GM12875 (cell line): Measurements from ENCODE around the gene CYP1A1.

Experiments
- H3K4me3 ChIP-seq: one replicate; pipeline ENCODE4 v1.5.1; 2011; ENCODE audit warnings: low read depth, low read length, control low read depth
- CTCF ChIP-seq: IDR thresholded peaks from 2 replicates; pipeline ENCODE4 v1.5.1; 2011; ENCODE audit warnings: low read depth, mild to moderate bottlenecking, control low read depth, inconsistent platforms, low read length, moderate library complexity, borderline replicate concordance; ENCODE audit not compliant: insufficient read depth

The CYP1A1 gene

DNA sequence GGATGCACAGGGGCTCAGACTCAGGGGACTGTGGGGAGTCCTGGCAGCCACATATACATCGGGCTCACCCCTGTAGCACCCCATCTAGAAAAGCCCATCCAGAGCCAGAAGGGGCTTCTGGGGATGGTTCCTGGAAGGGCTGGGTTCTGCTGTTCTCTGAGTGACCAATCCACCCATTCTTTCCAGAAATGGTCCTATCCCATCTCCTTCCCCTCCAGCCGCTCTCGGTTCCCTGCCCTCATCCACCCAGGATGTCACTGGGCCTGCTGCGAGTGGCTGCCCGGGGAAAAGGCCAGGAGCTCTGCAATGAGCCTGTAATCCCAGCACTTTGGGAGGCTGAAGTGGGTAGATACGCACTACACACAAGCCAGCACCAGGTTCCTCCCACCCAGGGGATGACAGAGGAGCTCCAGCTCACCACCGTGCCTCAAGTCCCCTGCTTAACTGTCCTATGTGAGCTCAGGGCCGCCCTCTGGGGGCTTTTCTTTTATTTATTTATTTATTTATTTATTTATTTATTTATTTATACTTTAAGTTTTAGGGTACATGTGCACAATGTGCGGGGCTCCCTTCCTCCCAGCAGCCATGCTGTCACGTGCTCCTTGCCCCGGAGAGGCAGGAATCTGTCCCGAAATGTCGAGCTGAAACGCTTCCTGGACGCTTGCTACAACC lies 42.9 kb upstream of the CYP1A1 start:
- H3K4me3 ChIP-seq = no peak overlapping the region
- no peak for TF ChIP-seq CTCF

- H3K4me3 ChIP-seq = no peak overlapping the region
These were observed 42.1 kb upstream of the CYP1A1 start for GRCh38 chr15:74767167-74768098.

GRCh38 chr15:74763416-74763815 lies 38.1 kb upstream of the CYP1A1 start:
- no peak for TF ChIP-seq CTCF
- H3K4me3 ChIP-seq = no peak overlapping the region

More at GRCh38 chr15:74767167-74768098, 42.1 kb upstream of the CYP1A1 start:
- TF ChIP-seq CTCF = no peak

GRCh38 chr15:74762791-74763150 lies 37.4 kb upstream of the CYP1A1 start:
- no peak for TF ChIP-seq CTCF
- H3K4me3 ChIP-seq = no peak overlapping the region

DNA sequence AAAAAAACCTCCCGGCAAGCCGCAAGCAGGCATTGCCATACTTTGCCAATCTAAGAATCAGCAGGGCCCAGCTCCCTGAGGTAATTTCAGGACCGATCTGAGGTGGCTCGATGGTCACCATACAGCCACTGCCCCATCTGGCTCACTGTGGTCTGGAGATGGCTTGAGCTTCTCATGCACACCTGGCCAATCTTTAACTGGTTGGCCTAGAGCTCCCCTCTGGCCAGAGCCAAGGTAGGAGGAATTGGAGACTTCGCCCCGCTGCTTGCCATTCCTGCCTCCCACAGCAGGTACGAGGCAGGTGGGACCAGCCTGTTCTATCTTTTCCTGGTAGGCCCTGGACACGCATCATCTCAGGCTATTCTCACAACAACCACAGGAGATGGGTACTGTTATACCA lies 33.4 kb upstream of the CYP1A1 start:
- no peak for TF ChIP-seq CTCF
- H3K4me3 ChIP-seq = no peak overlapping the region

DNA sequence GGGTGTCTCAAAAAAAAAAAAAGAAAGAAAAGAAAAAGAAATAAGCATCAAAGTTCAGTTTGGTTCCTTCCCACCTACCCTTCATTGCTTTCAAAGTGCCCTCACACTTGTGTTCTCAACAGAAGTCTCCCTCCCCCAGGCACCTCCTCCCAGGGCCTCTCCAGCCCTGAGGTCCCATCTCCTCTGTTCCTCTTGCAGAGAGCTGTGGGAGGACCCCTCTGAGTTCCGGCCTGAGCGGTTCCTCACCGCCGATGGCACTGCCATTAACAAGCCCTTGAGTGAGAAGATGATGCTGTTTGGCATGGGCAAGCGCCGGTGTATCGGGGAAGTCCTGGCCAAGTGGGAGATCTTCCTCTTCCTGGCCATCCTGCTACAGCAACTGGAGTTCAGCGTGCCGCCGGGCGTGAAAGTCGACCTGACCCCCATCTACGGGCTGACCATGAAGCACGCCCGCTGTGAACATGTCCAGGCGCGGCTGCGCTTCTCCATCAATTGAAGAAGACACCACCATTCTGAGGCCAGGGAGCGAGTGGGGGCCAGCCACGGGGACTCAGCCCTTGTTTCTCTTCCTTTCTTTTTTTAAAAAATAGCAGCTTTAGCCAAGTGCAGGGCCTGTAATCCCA lies 29.4 kb upstream of the CYP1A1 start:
- no peak for TF ChIP-seq CTCF
- H3K4me3 ChIP-seq = no peak overlapping the region
